Left renal cortex interstitium (tissue), 4 donors: ENCODE measurements around the gene GID4. TPM values are rescaled to one million over a fixed set of nuclear protein-coding genes. Genes with fewer than 3 reads are reported as not detected.
"Not testable (repeated sequence)": the region's sequence is repeated elsewhere in the genome, so short reads cannot be mapped to it uniquely, and the experiment has no call there.

Source experiments
- DNase-seq, 4 donors: peaks; one replicate each; pipeline ENCODE4 v3.0.0-alpha.2; 2013; ENCODE audit warnings: low read depth in 4 of 4, low spot score in 2 of 4, missing footprints in 1 of 4
- polyA plus RNA-seq, 4 donors: library from polyadenylated mRNA; unstranded; fragments of 120-200 nt; gene quantifications; one replicate each; pipeline ENCODE4 v1.2.1, GENCODE V29; 2013; ENCODE audit not compliant: insufficient read length in 4 of 4

GID4 gene
- 10 to 100 TPM; 11.4 to 18.9 (median 14.6) TPM for polyA plus RNA-seq

DNA sequence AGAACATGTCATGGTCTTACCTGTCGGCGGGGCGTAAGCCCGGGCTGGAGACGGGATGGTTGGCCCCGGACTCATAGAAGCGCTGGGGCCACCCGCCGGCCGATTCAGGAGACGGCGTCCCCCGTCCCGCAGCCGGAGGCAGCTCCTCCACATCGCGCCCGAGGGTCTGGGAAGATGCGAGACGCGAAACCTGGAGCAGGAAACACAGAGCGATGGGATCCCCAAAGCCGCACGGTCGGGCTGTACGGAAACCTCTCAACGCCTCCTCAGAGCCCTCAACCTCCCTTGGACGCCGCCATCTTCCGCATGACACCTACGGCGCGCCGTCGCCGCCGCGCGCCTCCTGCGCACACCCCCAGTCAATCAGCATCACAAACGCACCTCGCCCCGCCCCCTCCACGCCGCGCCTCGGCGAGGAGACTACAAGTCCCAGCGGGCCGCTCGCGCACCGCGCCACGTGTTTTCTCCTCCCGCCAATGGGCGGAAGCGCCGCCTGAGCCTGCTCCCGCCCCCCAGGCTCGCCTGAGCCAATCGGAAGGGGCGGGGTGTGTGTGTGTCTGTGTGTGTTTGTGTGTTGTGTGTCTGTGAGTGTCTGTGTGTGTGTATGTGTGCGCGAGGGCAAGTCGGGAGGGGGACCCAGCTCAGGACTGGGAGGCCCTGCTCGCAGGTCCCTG is at the start of gene GID4, which contains the start of gene ATPAF2:
GID4 (plus strand) TSS at position 548 of the 674 bp plus-strand sequence; CDS start at position 605, 57 bp downstream.
ATPAF2 (minus strand) TSS at position 308 of the 674 bp plus-strand sequence; CDS start at position 153, 155 bp downstream.
- DNase-seq, result peak; percentile 93 to 97 (median 97)

DNA sequence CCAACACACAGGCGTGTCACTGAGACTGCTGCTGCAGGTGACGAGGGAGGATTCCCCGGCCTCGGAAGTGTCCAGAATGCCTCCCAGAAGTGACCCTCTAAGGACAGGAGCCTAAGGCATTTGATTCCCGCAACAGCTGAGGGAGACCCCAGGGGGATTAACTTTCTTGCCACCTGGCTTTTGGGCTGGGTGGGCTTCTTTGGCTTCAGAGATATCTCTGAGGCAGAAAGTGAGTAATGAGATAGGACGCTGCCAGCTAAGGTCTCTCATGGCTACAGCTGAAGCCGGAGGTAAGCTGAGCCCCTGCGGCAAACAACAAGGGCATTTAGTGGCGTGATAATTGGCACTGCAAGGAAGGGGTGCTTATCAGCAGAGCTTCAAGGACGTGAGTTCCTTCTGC is 49.6 kb upstream of the GID4 start:
- DNase-seq, result no peak

DNA sequence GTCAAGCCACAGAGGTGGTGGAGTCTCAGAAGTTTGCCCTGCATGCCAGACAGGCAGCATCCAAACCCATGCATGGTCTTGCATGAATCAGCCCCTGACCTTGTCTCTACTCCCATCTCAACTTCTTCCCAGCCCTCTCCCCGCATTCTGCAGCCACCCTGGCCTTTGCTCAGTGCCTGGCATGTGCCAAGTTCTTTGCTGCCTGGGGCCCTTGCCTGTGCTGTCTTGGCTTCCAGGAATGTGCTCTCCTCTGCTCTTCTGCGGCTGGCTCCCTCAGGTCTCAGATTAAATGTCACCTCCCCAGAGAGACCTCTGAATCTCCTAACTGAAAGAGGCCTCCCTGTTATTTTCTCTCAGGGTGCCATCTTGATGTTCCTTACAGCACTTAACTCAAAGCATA is 48.9 kb upstream of the GID4 start:
- DNase-seq, result no peak

DNA sequence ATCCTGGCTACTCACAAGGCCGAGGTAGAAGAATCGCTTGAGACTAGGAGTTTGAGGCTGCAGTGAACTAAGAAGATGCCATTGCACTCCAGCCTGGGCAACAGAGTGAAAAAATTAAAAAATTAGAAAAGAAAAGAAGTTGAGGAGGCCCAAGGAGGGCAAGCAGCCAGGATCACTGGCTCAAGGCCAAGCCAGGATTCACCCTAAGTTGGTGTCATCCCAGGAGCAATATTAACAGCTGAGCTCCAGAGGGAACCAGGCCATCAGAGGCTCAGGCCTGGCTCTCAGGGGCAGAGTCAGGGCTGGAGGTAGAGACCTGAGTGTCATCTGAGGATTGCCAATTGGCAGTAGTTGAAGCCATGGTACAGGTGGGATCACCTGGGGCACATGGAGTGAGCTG is 45.8 kb upstream of the GID4 start:
- no peak for DNase-seq

DNA sequence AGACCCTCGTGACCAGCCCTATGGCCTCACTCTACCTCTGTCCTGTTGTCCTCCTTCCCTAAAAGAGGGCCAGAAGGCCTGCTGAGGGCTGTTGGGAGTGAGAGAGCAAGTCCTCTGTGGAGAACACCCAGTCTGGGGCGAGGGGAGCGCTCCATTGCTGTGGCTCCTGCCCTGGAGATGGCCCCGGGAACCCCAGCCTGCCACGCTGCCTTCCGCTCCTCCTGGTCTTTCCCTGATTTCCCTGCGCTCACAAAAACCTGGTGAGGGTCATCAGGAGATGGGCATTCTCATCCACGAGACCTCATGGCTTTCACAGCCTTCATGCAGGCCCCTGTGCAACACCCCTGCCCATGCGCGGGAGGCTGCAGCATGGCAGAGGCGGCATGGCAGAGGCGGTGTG is 45.4 kb upstream of the GID4 start:
- no peak for DNase-seq

DNA sequence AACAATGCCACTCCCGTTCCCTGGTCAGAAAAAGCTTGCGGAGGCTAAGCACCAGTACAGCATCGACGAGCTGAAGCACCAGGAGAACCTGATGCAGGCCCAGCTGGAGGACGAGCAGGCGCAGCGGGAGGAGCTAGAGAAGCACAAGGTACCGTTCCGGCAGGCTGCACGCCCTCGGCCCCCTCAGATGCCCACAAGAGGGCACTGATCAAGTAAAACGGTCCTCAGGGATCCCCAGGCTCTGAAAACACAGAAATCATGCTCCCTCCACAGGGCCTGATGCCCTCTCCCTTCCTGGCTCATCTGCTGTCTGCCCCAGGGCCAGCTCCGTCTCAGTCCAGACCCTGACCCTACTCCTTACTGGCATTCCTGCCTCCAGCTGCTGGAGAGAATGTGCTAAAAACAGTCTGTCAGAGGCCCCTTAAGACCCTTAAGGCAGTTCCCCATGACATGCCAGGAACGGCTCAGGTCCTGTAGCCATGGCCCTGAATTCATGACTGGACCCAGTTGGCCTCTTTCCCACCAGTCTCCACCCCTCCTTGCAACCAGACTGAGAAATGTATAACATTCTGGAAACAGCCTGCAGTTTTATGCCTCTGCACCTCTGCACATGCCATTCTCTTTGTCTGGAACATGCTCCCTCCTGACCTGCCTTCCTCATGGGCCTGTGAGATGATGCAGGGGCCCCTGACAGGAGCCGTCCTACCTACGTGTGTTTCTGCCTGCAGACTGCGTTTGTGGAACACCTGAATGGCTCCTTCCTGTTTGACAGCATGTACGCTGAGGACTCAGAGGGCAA is 44.7 kb upstream of the GID4 start:
- no peak for DNase-seq

DNA sequence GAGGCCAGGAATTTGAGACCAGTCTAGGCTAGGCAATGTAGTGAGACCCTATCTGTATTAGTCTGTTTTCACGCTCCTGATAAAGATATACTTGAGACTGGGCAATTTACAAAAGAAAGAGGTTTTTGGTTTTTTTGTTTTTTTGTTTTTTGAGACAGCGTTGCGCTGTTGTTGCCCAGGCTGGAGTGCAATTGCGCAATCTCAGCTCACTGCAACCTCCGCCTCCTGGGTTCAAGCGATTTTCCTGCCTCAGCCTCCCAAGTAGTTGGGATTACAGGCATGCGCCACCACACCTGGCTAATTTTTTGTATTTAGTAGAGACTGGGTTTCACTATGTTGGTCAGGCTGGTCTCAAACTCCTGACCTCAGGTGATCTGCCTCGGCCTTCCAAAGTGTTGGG is 43.3 kb upstream of the GID4 start:
- DNase-seq, result not testable (repeated sequence)

DNA sequence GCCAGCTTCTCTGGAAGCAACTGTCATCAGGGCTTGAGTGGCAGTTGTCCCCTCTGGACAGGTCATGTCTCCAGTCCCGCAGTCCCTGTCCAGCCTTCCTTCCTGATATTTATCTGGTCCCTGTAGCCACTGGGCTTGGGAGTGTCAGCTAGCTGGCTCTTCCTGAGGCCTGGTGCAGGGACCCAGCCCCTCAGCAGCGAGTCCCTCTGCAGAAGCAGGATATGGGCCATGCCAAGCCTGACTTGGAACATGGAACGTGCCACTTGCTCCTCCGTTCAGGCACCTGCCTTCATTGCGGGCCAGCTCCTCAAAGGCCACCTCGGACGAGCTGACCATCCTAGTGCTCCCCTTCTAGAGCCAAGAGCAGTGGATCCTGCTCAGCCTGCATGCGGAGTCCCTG is 40.3 kb upstream of the GID4 start:
- DNase-seq, result no peak

DNA sequence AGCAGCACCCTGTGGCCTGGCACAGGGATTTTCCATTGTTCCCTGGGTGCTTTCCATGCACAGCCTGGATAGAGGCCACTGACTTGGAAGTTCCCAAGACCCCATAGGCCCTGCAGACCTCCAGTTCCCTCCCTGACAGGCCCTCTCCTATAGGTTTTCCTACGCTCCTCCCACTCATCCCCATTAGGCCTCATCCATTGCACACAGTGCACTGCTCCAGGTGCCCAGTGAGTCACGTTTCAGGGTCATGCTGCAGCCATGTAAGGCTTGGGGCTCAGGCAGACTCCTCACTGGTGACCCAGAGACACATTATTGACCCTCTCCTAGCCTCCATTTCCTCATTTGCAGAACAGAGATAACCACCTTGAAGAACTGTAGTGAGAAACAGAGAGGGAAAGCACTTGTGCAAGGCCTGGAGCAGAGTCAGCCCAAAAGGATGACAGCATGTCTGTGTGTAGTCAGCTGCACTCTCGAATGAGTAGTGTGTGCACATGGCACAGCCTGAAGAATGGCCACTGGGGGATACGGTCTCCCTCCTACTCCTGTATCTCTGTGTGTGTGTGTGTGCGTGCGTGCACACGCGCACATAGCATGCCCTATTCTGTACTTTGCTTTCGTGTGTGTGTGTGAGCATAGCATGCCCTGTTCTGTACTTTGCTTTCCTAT is 39.7 kb upstream of the GID4 start:
- DNase-seq, result no peak

DNA sequence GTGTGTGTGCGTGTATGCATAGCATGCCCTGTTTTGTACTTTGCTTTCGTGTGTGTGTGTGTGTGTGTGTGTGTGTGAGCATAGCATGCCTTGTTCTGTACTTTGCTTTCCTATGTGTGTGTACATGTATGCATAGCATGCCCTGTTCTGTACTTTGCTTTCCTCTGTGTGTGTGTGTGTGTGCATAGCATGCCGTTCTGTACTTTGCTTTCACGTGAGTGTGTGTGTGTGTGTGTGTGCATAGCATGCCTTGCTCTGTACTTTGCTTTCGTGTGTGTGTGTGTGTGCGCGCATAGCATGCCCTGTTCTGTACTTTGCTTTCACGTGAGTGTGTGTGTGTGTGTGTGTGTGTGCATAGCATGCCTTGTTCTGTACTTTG is 39.2 kb upstream of the GID4 start:
- no peak for DNase-seq

DNA sequence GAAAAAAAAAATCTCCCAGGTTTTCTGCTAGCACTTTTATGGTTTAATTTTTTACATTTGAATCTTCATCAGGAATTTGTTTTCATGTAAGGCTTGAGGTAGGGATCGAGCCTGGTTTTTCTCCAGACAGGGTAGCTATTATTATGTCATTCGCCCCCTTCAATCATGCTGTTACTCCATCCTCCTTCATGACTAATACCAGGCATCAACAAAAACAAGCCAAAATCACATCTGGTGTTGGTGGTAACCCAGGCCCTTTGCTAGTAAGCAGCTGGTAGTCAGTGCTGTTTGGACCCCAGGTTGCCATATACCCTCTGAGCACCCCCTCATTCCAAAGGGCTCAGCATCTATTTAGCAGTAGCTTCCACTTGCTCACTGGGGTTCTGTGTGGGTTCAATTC is 37.0 kb upstream of the GID4 start:
- DNase-seq, result no peak

DNA sequence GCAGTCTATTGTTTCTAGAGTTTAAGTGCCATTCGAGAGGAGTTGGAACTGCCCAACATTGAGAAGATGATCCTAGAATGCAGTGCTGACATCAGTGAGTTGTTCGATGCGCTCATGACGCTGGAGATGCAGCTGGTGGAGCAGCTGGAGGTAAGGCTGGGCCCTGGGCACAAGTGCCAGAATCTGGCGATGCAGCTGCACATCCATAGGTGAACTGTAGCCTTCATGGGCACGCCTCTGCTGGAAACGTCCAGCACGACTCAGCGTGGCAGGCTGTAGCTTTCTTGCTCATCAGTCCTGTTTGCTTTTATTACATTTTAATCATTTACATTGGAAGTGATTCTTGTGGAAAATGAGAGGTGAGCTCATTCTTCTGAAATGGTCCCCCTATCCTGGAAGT is 34.9 kb upstream of the GID4 start:
- no peak for DNase-seq

DNA sequence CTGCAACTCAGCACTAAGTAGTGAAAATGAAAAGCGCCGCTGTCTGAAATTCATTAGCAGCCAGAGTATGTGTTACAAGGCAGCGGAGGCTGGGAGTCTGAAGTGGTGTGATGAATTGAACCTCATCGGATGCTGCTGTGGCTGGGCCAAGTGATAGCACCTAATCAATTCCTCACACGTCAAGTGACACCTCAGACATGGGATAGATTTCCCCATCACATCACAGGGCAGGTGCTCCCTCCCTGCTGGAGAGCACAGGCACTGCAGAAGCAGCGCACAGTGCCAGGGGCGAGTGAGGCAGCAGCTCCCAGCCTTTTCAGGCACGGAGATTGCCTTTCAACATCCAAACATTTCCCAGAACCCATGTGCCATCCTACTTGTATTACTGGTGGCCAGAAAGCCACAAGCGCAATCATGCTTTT is 34.3 kb upstream of the GID4 start:
- peak in 1 of 4 donors; percentile 16 for DNase-seq

DNA sequence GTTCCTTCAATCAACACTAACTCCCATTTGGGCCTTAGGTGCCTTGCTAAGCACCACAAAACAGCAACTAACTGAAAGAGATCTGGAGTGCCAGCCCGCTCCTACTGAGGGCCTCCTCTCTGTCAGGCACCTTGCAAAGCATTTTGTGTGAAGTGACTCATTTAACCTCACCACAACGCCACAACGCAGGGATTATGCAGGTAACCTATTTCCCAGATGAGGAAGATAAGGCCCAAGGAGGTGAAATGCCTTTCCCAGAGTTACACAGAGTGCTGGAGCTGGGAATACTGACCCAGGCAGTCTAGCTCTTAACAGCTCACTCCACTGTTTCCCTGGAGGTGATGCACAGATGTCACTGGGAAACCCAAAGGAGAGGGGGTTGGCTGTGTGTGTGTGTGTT is 33.7 kb upstream of the GID4 start:
- no peak for DNase-seq

DNA sequence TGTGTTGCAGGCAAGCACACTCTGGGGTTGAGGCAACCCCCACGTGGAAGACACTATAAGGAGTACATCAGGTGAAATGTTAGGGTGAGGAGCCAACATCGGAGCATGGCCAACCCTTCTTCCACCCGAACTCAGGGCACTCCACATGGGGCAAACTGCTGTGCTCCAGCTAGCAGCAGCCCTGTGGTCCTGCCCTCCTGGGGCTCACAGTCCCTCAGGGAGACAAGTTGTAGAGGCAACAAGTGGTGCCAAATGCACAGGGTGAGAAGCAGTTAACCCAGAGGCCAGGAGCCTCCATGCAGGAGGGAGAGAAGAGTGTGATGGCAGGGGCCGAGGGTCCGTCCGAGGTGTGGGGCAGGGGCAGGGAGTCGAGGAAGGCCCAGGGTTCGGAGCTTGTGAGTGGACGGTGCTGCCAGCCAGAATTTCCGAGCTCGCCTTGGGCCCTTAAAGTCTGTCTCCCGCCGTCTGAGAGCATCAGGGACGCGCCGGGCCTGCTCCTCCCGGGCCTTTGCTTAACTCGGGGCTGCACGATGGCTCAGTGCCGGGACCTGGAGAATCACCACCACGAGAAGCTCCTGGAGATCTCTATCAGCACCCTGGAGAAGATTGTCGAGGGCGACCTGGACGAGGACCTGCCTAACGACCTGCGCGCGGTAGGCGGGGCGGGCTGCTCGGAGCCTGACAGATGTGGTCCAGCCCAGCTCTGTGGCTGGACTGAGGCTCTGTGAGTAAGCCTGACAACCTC is 32.5 kb upstream of the GID4 start:
- no peak for DNase-seq

DNA sequence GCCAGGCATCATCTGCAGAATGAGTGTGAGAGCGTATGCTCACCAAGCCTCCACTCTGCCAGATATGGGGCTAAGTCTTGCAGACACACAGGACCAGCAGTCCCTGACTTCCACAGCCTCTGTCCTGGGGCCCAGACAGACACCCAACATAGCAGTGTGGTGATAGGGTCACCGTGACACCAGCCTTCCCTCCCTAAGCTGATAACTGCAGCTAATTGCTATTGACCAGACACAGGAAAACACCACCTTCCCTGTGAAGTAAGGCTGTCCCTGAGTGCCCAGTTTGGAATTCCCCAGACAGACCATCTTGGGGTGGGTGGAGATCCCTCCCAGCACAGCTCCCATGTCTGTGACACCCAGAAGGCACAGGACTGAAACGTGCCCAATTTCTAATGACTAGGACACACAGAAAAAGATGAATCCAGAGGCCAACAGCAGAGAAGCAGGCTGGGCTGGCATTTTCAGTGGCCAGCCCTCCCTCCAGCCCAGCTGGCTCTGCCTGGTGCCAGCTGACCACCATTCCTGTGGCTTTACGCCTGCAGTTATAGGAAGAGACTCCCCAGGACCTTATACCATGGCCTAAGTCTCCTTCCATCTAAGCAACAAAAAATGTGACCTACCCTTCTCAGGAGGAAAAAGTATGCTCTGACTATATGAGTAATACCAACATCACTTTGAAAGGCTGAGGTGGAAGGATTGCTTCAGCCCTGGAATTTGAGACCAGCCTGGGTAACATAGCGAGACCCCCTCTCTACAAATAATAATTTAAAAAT is 30.5 kb upstream of the GID4 start:
- no peak for DNase-seq

DNA sequence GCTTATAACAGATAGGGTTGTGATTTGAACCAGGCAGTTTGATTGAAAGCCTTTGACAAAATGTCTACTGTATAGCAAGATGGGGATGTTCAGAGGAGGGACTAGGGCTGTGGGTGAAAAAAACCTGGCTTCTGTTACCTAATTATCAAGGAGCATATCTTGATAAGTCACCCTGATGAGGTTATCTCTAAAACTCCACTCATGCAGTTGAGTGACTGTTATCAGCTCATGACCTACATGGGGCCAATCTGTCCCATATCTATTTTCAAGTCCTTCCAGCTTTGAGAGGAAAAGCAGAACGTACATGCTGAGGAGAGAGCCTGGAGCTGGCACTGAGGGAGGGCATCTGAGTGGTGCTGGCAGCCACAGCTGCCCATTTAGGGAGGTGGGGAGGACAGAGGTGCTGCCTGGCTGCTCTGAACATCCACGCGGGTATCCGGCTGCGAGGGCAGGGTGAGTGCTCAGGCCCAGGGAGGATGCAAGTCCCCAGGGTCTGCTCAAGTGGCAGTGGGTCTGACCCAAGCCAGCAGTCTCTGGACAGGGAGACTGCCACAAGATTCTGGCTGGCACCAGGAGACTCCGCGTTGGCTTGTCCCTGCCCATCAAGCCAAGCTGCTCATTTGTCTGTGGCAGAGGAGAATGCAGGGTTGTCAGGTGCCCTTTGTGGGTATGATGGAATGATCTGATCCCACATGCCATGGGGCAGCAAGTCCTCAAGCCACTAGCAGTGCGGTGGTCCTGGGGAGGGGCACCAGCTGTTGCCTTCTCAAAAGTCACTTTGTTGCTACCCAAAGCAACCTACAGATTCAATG is 29.4 kb upstream of the GID4 start:
- no peak for DNase-seq

DNA sequence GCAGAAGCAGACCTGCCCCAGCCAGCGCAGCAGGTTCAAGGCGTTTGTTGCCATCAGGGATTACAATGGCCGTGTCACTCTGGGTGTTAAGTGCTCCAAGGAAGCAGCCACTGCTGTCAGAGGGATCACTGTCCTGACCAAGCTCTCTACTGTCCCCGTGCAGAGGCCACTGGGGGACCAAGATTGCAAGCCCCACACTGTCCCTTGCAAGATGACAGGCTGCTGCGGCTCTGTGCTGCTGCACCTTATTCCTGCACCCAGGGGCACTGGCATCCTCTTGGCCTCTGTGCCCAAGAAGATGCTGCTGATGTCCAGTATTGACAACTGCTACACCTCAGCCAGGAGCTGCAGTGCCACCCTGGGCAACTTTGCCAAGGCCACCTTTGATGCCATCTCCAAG is 27.9 kb upstream of the GID4 start:
- no peak for DNase-seq

DNA sequence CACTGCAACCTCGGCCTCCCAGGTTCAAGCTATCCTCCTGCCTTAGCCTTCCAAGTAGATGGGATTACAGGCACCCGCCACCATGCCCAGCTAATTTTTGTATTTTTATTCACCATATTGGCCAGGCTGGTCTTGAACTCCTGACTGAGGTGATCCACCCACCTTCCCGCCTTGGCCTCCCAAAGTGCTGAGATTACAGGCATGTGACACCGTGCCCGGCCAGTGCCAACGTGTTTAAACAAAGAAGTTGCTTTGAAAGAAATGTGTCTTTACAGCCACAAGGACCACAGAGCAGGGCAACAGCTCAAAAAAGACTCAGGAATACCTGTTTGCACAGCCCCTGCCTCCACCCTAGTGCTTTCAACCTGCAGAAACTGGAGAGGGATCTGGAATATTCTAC is 25.2 kb upstream of the GID4 start:
- no peak for DNase-seq
